Ectodermal cell (in vitro differentiated cells): ENCODE results near the gene RNU6-1.

ENCODE experiments used
- H3K27ac ChIP-seq: 2 replicates; pipeline ENCODE4 v1.7.0; 2013; ENCODE audit warnings: mild to moderate bottlenecking, low read depth, low read length; ENCODE audit not compliant: insufficient read depth, poor library complexity, severe bottlenecking
- H3K27me3 ChIP-seq: 2 replicates; pipeline ENCODE4 v1.7.0; 2013; ENCODE audit warnings: mild to moderate bottlenecking, low read length; ENCODE audit not compliant: insufficient read depth, control insufficient read depth, poor library complexity, severe bottlenecking
- H3K36me3 ChIP-seq: one replicate; pipeline ENCODE4 v1.7.0; 2013; ENCODE audit warnings: low read length; ENCODE audit not compliant: control insufficient read depth, insufficient read depth
- H3K4me1 ChIP-seq: one replicate; pipeline ENCODE4 v1.7.0; 2013; ENCODE audit warnings: low read length; ENCODE audit not compliant: control insufficient read depth, insufficient read depth
- H3K4me3 ChIP-seq: 2 replicates; pipeline ENCODE4 v1.7.0; 2013; ENCODE audit warnings: low read depth, low read length, control low read depth; ENCODE audit not compliant: insufficient read depth
- H3K9me3 ChIP-seq: 2 replicates; pipeline ENCODE4 v1.7.0; 2013; ENCODE audit warnings: mild to moderate bottlenecking, low read length, moderate library complexity; ENCODE audit not compliant: control insufficient read depth
- WGBS, 2 experiments: methylation state at CpG; one replicate each; pipeline ENCODE4 v1.1.7; 2013; ENCODE audit warnings: missing lambda C conversion rate in 2 of 2; 5-methylcytosine and 5-hydroxymethylcytosine counted together

RNU6-1 gene

DNA sequence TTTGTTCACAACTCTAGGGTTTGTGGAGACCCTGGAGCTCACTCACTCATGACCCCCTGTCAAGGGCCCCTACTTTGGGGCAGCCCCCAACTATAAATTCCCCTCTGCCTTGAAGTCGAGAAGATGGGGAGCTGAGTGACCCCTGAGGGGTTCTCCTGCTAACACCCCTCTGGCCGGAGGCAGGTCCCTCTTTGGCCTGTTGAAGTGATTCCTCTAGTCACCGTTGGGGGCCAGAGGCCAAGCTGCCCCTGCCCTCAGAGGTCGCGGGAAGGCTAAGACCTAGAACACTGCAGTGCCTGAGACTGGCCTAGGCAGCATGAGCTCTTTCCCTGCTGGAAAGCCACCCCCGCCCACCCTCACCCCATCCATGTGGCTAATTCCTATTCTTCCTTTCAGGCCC lies 30.0 kb downstream of the RNU6-1 start:
- Histone ChIP-seq H3K27ac (no peak overlapping the region), H3K4me1 (peaks cover 26% of the 10 kb centered on the region), H3K36me3 (no peaks in the 10 kb centered on the region), H3K9me3 (no peaks in the 10 kb centered on the region), H3K27me3 (no peaks in the 10 kb centered on the region), H3K4me3 (no peak overlapping the region)
- 82 to 89% methylated on average over 6 of the region's 6 CpGs for WGBS, 2 experiments

DNA sequence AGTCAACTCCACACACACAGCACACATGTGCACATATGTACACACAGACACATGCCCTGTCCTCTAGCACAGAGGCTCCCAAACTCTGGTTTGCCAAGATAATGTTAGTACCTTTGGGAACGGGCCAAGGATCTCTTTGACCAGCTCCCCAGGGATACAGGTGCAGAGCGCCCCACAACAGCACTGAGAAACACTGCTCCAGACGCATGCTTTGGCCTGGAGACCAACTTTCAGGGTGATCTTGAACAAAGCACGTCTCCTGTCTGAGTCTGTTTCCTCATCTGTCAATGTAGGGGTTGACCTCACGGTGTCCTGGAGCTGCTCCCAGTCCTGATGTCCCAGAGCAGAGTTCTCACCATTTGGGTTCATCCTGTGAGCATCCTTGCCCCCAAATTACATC lies 30.4 kb downstream of the RNU6-1 start:
- no peak overlapping the region for H3K27ac ChIP-seq
- peaks cover 30% of the 10 kb centered on the region for H3K4me1 ChIP-seq
- H3K36me3 ChIP-seq: no peaks in the 10 kb centered on the region
- no peaks in the 10 kb centered on the region for H3K27me3 ChIP-seq
- no peaks in the 10 kb centered on the region for H3K9me3 ChIP-seq
- 94 to 95% methylated on average over 5 of the region's 5 CpGs for WGBS, 2 experiments
- H3K4me3 ChIP-seq: no peak overlapping the region

DNA sequence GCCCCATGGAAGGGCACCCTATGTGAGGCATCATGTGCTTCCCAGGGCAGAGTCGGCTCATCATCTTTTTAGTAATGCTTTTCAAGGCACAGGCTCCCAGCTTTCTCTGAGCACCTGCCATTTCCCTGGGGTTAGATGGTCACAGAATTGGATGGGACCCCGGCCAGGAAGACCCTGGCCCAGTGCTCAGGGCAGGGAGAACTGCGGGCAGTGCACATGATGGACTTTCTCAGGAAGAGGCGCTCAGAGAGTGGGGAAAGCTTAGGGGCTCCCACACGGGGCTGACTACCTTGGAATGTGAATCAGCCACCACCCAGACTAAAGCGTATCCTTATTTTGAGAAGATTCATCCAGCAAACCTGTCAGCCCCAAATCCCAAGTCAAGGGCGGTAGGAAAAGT lies 31.0 kb downstream of the RNU6-1 start:
- no peaks in the 10 kb centered on the region for H3K36me3 ChIP-seq
- H3K4me1 ChIP-seq: peaks cover 36% of the 10 kb centered on the region
- H3K9me3 ChIP-seq: no peaks in the 10 kb centered on the region
- H3K27ac ChIP-seq: no peak overlapping the region
- no peak overlapping the region for H3K4me3 ChIP-seq
- 94% methylated on average over 7 of the region's 7 CpGs for WGBS, 2 experiments
- no peaks in the 10 kb centered on the region for H3K27me3 ChIP-seq

DNA sequence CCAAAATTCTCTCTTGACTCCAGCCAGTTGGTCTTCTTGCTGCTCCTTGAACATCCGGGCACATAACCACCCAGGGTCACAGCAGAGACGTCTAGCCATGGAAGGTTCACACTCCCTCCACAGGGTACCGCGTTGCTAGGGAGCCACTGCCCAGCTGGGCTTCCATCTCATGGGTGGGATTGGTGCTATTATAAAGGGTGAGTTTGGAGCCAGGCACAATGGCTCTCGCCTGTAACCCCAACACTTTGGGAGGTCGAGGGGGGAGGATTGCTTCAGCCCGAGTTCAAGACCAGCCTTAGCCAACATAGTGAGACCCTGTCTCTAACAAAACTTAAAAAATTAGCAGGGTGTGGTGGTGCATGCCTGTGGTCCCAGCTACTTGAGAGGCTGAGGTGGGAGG lies 32.0 kb downstream of the RNU6-1 start:
- no peak overlapping the region for H3K27ac ChIP-seq
- no peak overlapping the region for H3K4me3 ChIP-seq
- H3K27me3 ChIP-seq: no peaks in the 10 kb centered on the region
- WGBS, 2 experiments: 95 to 96% methylated on average over 7 of the region's 7 CpGs
- peaks cover 36% of the 10 kb centered on the region for H3K4me1 ChIP-seq
- H3K36me3 ChIP-seq: no peaks in the 10 kb centered on the region
- no peaks in the 10 kb centered on the region for H3K9me3 ChIP-seq

DNA sequence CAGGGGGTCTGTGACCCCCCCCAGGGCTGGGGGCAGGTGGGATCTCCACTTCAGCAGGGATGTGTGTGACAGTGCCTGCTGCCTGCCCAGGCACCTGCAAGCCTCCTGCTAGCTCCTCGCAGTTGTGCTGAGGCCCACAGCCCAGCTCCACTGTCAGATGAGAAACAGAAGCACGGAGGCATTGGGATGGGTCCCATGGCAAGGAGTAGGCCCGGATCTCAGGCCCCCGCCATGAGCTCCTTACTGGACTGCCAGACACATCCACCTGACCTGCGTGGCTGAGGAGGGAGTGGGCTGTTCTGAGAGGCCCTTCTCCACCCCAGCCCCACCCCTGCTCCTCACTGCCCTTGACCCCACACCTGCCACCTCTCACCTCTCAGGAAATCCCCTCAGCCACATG lies 32.7 kb downstream of the RNU6-1 start:
- Histone ChIP-seq H3K27ac (no peak overlapping the region), H3K4me1 (peaks cover 29% of the 10 kb centered on the region)

DNA sequence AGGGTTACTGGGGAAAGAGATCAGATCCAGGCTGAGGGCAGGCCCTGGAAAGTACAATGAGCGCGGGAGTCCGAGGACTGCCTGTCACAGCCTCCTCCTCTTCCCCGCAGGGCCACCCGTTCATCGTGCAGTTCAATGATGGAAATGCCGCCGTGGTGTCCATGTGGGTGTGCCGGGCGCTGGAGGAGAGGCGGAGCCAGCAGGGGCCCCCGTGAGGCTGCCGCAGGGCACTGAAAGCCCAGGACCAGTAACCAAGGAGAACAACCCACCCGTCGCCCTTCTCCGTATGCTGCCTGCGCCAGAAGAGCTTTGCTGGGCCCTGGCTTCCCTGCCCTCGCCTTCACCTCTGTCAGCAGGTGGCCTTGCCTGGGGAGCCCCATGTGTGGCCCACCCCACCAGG lies 33.3 kb downstream of the RNU6-1 start:
- 94 to 95% methylated on average over 18 of the region's 18 CpGs for WGBS, 2 experiments
- Histone ChIP-seq H3K36me3 (no peaks in the 10 kb centered on the region), H3K9me3 (no peaks in the 10 kb centered on the region), H3K27ac (no peak overlapping the region), H3K4me3 (no peak overlapping the region), H3K4me1 (peaks cover 27% of the 10 kb centered on the region), H3K27me3 (no peaks in the 10 kb centered on the region)

More for the DNA sequence above, 32.7 kb downstream of the RNU6-1 start:
- H3K27me3 ChIP-seq: no peaks in the 10 kb centered on the region
- no peak overlapping the region for H3K4me3 ChIP-seq
- no peaks in the 10 kb centered on the region for H3K36me3 ChIP-seq
- 91 to 93% methylated on average over 5 of the region's 5 CpGs for WGBS, 2 experiments
- H3K9me3 ChIP-seq: no peaks in the 10 kb centered on the region

DNA sequence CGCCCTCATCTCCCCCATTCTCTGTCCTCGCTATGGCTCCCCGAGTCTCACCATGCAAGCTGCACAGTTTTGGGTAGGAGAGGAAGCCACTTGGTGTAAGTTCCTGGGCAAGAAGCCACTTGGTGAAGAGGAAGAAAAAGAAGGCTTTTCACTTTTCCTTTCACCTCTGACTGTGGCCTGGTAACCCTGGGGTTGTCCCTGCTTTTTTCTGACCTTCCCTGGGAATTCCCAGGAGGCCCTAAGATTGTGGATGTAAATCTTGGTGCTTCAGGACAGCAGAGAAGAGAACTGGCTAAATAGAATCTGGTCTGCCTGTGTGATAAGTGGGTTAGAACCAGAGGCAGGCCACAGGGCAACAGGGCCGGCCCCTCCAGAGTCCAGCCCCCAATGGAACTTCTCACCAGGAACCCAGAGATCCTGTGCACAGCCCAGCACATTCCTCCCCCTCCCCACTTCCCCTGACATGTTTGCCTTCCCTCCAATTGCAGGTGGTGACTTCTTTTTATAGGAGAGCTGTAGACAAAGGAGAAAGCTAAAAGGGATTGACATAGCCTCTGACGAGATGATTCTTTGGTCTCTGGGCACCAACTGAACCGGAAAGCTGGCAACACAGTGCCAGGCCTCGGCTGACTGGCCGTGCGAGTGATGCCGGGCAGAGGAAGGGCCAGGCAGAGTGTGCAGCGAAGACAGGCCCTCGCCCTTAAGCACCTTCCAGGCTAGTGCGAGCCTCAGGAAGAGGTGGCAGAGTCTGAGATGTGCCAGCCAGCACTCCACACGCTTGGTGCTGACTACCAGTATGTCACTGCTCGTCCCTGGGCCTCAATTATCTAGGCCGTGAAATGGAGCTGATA lies 34.0 kb downstream of the RNU6-1 start:
- WGBS, 2 experiments: 91% methylated on average over 16 of the region's 16 CpGs
- no peaks in the 10 kb centered on the region for H3K27me3 ChIP-seq

DNA sequence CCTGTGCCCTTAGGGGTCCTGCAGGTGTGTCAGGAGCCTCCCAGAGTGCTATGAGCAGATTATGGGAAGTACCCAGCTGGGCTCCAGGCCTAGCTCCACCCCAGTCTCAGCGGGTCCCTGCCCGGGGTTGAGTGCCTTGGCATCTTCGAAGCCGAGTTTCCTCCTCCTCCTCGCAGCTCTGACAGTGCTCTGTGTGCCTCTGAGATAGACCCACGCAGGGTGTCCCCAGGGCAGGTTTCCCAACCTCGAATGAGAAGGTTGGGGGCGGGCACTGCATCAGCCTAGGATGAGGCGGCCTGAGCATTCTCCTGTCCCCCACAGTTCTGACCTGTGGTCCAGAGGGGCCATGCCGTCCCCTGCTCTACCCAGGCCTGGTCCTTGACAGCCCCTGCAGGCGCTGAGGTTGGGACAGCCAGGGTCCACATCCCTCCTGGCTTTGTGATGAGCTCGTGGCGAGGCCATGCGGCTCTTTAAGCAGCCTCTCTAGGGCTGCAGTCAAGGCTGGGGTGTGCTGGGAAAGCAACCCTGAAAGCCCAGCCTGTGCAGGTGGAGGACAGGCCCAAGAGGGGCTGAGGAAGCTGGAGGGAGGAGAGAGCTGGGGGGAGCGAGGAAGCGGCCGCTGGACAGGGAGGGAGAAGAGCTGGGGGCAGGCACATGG lies 34.7 kb downstream of the RNU6-1 start:
- whole genome bisulfite sequencing, 2 experiments: 85 to 86% methylated on average over 17 of the region's 17 CpGs
- no peak overlapping the region for H3K27ac ChIP-seq
- H3K4me1 ChIP-seq: peaks cover 27% of the 10 kb centered on the region
- H3K4me3 ChIP-seq: no peak overlapping the region
- H3K9me3 ChIP-seq: no peaks in the 10 kb centered on the region
- H3K36me3 ChIP-seq: no peaks in the 10 kb centered on the region
- H3K27me3 ChIP-seq: no peaks in the 10 kb centered on the region

More for the DNA sequence above, 34.0 kb downstream of the RNU6-1 start:
- Histone ChIP-seq H3K36me3 (no peaks in the 10 kb centered on the region), H3K4me3 (no peak overlapping the region), H3K27ac (no peak overlapping the region), H3K4me1 (peaks cover 27% of the 10 kb centered on the region), H3K9me3 (no peaks in the 10 kb centered on the region)

DNA sequence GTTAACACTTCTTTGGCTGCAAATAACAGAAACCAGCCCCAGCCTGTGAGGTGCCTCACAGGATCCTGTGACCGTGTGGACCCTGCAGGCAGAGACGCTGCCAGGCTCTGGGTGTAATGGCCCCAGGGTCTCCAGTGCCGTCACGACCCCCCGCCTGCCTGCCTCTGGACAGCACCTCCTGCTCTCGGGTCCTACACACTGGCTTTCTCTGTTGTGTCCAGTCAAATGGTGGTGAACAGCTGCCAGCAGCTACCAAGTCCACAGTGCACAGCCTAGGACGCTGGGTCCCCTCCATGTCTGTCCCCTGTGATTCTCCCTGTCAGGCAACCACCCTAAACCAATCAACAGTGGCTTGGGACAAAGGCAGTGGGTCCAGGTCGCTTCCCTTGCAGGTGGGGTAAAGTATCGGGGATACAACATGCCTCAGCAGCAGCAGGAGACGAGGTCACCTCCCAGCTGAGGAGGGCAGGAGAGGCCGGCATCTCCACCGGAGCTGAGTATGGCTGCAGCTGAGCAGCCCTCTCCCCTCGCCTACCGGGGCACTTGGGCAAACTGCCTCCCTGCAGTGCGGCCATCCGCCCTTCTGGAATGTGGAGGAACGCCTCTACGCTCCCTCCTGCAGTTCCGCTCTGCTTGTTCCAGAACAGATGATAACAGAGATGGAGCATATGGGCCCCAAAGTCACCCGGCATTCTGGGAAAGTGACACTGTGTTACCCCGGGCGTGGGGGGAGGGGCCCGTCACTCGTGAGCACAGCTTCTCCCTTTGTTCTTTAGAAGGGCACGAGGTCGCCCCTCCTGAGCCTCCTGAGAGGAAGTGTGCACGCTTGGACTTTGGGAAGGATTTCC lies 35.6 kb downstream of the RNU6-1 start:
- Histone ChIP-seq H3K27me3 (no peaks in the 10 kb centered on the region), H3K4me3 (no peak overlapping the region), H3K36me3 (no peaks in the 10 kb centered on the region), H3K27ac (no peak overlapping the region), H3K9me3 (no peaks in the 10 kb centered on the region), H3K4me1 (peaks cover 27% of the 10 kb centered on the region)
- WGBS, 2 experiments: 54 to 55% methylated on average over 27 of the region's 27 CpGs

DNA sequence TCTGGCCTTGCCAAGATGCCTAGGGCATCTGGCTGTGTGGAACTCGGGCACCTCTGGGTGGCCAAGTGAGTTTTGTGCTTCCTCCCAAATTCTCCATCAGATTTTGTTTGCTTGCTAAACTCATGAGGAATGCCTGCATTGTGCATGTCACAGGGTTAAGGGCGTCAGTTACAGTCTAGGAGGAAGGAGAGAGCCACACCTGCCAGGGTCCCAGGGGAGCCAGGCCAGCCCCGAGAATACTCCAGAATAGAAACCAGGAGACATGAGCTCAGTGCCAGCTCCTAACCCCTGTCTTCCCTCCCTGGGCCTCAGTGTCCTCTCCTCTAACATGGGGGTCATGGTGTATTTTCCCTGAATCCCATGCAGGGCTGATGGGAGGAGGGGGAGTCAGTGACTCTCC lies 36.5 kb downstream of the RNU6-1 start:
- H3K4me3 ChIP-seq: no peak overlapping the region
- 93 to 95% methylated on average over 3 of the region's 3 CpGs for WGBS, 2 experiments
- H3K27ac ChIP-seq: no peak overlapping the region
- H3K4me1 ChIP-seq: peaks cover 27% of the 10 kb centered on the region
- H3K9me3 ChIP-seq: no peaks in the 10 kb centered on the region
- no peaks in the 10 kb centered on the region for H3K27me3 ChIP-seq
- no peaks in the 10 kb centered on the region for H3K36me3 ChIP-seq
